Measurements from ENCODE around the gene PHOX2A.

- TF ChIP-seq RARB (CRISPR knock-in tag; IDR thresholded peaks at IDR 0.05) (no peak), ARNTL (CRISPR knock-in tag; IDR thresholded peaks at IDR 0.05; ENCODE audit: borderline replicate concordance, low read depth) (no peak), SNAI2 (CRISPR knock-in tag; IDR thresholded peaks at IDR 0.05) (no peak), ZFP3 (CRISPR knock-in tag; IDR thresholded peaks at IDR 0.05) (no peak)
- TF ChIP-seq, protein P1, sequence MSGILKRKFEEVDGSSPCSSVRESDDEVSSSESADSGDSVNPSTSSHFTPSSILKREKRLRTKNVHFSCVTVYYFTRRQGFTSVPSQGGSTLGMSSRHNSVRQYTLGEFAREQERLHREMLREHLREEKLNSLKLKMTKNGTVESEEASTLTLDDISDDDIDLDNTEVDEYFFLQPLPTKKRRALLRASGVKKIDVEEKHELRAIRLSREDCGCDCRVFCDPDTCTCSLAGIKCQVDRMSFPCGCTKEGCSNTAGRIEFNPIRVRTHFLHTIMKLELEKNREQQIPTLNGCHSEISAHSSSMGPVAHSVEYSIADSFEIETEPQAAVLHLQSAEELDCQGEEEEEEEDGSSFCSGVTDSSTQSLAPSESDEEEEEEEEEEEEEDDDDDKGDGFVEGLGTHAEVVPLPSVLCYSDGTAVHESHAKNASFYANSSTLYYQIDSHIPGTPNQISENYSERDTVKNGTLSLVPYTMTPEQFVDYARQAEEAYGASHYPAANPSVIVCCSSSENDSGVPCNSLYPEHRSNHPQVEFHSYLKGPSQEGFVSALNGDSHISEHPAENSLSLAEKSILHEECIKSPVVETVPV (CRISPR knock-in tag; IDR thresholded peaks at IDR 0.05), result no peak
- TF ChIP-seq, protein P2, sequence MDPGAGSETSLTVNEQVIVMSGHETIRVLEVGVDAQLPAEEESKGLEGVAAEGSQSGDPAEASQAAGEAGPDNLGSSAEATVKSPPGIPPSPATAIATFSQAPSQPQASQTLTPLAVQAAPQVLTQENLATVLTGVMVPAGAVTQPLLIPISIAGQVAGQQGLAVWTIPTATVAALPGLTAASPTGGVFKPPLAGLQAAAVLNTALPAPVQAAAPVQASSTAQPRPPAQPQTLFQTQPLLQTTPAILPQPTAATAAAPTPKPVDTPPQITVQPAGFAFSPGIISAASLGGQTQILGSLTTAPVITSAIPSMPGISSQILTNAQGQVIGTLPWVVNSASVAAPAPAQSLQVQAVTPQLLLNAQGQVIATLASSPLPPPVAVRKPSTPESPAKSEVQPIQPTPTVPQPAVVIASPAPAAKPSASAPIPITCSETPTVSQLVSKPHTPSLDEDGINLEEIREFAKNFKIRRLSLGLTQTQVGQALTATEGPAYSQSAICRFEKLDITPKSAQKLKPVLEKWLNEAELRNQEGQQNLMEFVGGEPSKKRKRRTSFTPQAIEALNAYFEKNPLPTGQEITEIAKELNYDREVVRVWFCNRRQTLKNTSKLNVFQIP (CRISPR knock-in tag; IDR thresholded peaks at IDR 0.05; ENCODE audit: borderline replicate concordance, low read depth), result no peak
Measured at GRCh38 chr11:72259490-72259889, 15.5 kb upstream of the PHOX2A start.

All from SK-N-SH treated with all-trans-retinoic acid at 6 μM for 48 hours (cell line).